GM15510 (cell line): ENCODE measurements around the gene GCLM.

Experiments
- POLR2A ChIP-seq: IDR thresholded peaks from 3 replicates; pipeline ENCODE4 v1.6.1; 2011; ENCODE audit warnings: borderline replicate concordance; ENCODE audit not compliant: insufficient read length; ENCODE audit errors: extremely low read depth

Gene GCLM

GRCh38 chr1:93905051-93905450 lies 4.2 kb downstream of the GCLM start:
- TF ChIP-seq POLR2A = no peak

DNA sequence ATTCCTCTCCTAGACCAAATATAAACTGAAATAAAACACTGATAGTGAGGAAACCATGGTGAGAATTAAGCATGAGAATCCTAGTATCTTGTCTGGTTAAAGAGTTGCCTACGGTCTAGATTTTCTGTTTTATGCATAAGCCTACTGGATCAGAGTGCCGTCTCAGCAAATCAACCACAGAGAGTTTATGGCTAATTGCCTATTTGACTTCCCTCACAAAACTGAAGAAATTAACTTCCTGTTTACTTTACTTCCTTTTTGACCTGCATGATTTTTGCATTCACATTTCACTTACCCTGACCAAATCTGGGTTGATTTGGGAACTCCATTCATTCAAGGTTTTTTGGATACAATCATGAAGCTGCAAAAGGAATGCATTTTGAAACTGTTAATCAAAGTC lies 5.0 kb downstream of the GCLM start:
- no peak for TF ChIP-seq POLR2A

DNA sequence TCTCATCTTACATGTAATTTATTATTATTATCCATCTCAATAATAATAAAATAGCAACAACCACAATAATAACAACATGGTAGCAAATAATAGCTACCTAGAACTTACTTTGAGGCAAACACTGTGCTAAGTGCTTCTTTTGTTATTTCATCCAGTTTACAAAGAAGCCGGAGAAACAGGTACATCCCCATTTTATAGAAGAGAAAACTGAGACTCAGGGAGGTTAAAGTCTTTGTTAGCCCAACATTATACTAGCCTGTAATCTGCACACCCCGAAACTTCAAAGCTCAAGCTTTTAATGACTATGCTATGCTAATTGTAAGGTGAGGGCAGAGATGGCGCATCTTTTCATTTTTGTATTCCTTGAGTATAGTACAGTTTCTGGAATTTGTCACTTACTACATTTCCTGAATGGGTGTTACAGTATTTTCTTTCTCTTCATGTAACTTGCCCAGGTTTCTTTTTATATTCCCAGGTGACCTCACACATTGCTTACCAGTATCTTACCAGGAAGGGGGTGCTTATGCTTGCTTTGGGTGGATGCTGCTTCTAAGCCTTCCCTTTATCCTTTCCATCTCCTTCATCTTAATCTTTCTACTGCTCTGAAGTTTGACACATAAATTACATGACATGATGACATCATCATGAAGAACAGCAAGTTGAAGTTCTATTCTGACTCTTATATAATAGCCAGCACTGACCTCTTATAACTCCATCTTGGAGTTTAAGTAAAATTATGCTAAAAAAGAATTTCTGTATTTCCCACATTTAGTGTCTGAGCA lies 8.3 kb downstream of the GCLM start:
- no peak for TF ChIP-seq POLR2A

DNA sequence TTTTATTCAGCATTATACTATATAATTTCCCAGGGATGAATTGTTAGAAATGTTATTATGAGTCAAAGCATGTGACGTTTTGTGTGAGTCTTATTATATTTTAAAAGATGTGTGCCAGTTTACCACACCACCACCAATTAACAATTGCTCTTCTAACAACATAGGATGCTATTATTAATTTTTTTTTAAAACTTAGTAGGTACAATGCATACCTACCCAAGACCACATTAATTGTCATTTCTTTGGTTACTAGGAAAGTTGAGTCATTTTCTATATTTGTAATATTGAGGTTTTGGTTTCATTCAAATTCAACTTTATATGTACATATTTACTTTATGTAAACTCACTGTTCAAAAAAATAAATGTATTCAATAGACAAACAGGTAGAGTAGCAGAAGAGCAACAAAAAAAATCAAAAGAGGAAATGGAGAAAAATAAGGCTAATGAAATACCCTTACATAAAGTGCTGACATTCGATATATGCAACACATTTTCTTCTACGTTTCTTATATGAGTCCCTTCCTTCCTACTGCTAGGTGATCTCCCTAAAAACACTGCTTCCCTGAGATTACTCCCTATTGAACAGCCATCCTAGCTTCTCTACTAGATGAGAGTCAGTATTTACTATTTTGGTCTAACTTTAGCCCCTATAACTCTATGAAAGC lies 9.6 kb downstream of the GCLM start:
- TF ChIP-seq POLR2A = no peak

- TF ChIP-seq POLR2A = no peak
These were observed 20.3 kb downstream of the GCLM start for GRCh38 chr1:93888900-93889299.

DNA sequence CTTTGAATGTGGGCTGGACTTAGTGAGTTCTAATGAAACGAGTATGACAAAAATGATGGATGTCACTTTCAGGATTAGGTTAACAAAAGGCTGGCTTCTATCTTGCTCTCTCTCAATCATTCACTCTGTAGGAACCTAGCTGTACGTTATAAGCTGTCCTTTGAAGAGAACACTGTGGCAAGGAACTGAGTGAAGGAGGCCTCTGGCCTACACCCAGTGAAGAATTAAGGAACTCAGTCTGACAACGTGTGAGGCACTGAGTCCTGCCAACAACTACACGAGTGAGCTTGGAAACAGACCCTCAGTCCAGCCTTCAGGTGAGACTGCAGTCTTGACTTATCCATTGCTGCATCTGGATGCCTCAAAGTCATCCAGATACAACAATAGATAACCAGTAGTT lies 27.0 kb downstream of the GCLM start:
- TF ChIP-seq POLR2A = no peak

GRCh38 chr1:93880731-93881130 lies 28.5 kb downstream of the GCLM start:
- TF ChIP-seq POLR2A = no peak

- TF ChIP-seq POLR2A = peak; percentile 95
These were observed 30.2 kb downstream of the GCLM start, which contains the start of gene DNTTIP2 for GRCh38 chr1:93878889-93879586. Gene DNTTIP2 (minus strand): TSS chr1:93879206. CDS start chr1:93879148, 58 bp downstream.

GRCh38 chr1:93878501-93878888 lies 30.7 kb downstream of the GCLM start:
- no peak for TF ChIP-seq POLR2A

DNA sequence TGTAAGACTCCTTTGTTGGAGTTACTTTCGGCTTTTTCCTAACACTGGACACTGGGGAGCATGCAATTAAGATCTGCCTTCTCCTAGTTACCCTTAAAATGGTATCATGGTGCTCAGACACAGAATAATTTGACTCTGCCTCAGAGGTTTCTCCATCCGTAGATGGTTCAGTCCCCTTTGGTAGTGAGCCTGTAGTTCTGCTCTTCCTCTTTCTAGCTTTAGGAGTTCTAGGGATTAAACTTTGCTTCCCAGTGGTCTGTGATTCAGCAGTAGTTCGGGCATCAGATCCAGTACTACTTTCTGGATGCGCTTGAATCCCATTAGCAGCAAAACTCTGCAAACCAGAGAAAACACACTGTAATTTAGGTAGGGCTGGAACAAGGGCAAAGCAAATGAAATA lies 31.7 kb downstream of the GCLM start:
- TF ChIP-seq POLR2A = no peak

GRCh38 chr1:93876244-93876643 lies 33.0 kb downstream of the GCLM start:
- TF ChIP-seq POLR2A = no peak

DNA sequence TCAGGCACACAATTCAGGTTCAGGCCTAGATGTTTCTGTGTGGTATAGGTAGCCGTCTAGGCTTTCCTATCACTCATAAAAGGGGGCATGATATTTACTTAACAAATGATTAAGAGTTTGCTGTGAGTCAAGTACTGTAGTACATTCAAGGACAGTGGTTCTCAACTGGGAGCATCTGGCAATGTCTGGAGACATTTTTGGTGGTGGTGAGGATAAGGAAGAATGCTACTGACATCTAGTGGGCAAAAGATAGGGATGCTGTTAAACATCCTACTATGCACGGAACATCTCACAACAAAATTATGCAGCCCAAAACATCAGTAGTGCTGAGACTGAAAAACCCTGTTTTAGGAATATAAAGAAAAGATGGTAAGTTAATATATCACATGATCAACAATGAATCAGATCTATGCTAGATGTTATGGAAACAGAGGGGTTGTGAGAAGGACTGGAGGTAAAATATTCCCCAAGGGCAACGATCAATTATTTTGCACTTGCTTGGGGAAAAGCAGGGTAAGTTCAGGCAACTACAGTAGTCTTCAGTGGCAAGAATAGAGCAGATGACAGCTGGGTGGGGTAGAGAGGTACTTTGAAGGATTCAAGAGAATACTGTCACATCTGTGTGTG lies 35.1 kb downstream of the GCLM start:
- TF ChIP-seq POLR2A = no peak

DNA sequence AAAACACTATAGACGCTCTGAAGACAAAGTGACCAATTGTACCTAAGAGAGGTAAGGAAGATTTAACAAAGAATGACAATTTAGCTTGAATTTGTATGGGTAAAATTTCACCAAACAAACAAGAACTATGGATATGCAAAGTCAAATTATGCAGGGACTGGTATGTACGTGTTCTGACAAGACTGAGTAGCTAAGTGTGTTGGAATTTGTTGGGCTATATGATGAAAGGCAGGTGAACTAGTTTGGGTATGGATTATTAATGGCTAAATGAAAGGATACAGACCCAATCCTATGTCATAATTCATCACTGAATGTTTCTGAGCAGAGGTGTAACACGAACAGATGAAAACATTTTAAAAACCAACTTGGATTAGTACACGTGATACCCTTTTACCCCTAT lies 37.9 kb downstream of the GCLM start:
- no peak for TF ChIP-seq POLR2A

DNA sequence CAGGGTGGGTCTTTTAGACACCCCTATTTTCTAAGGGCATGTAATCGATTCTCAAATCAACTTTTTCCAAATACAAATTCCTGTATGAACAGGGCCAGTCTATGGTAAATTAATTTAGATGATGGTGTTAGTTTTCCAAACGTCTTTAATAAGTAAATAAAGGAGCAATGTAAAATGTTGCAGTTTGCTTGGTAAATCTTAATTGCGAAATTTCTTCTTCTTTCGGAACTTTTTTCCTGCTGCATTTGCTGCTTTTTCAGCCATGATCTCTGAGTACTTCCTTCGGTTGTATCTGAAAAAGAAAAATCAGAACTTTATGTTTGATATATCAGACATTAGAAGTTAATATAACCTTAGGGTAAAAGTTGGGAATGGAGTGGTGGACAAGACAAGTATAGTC lies 39.6 kb downstream of the GCLM start:
- TF ChIP-seq POLR2A = no peak

- no peak for TF ChIP-seq POLR2A
These were observed 44.0 kb downstream of the GCLM start for GRCh38 chr1:93865253-93865652.

- no peak for TF ChIP-seq POLR2A
These were observed 45.1 kb downstream of the GCLM start for GRCh38 chr1:93864175-93864574.

- TF ChIP-seq POLR2A = no peak
These were observed 55.3 kb downstream of the GCLM start for GRCh38 chr1:93853940-93854339.
